Sigmoid colon (tissue), 4 donors: ENCODE data around the gene MXRA8.

Source experiments
- CTCF ChIP-seq, 4 experiments: fragments of 450-650 bp in 3 of 4; fragments of 200-600 bp in 1 of 4; IDR thresholded peaks; one replicate each; pipeline ENCODE4 v1.5.1; 2016 to 2019; ENCODE audit warnings: antibody characterized with exemption in 4 of 4, mild to moderate bottlenecking in 3 of 4, moderate library complexity in 2 of 4
- POLR2A ChIP-seq, 2 donors: fragments of 450-650 bp; IDR thresholded peaks; one replicate each; pipeline ENCODE4 v1.6.1; 2016; ENCODE audit warnings: antibody characterized with exemption in 2 of 2, mild to moderate bottlenecking in 2 of 2, moderate library complexity in 2 of 2
- POLR2AphosphoS5 ChIP-seq, 4 donors: sonication (generic); formaldehyde crosslinking; IDR thresholded peaks; one replicate each; pipeline ENCODE4 v1.6.1; 2017; ENCODE audit warnings: antibody characterized with exemption in 4 of 4

GRCh38 chr1:1340185-1340584 is 18.2 kb downstream of the MXRA8 start:
- TF ChIP-seq CTCF (IDR thresholded peaks at IDR 0.05) (no peak), POLR2A (IDR thresholded peaks at IDR 0.05) (no peak), POLR2AphosphoS5 (IDR thresholded peaks at IDR 0.05) (no peak)
